ENCODE measurements around the gene ARHGAP1. TPM values are rescaled to one million over a fixed set of nuclear protein-coding genes. Genes with fewer than 3 reads are reported as not detected.

Gene ARHGAP1
- polyA plus RNA-seq, 1 donor from 2014 or later, result 9.3 TPM

GRCh38 chr11:46731545-46731944 is 31.1 kb upstream of the ARHGAP1 start:
- no peaks in the 10 kb centered on the region for H3F3A ChIP-seq (ENCODE audit: insufficient read depth, low read length, poor library complexity, severe bottlenecking)
- H3K79me2 ChIP-seq (replicated peaks; ENCODE audit: insufficient read depth, low read length), result no peaks in the 10 kb centered on the region
- no peak overlapping the region for H3K27ac ChIP-seq (ENCODE audit: low read length)
- H3K9me3 ChIP-seq (ENCODE audit: low read length), result no peaks in the 10 kb centered on the region
- no peaks in the 10 kb centered on the region for H4K20me1 ChIP-seq (ENCODE audit: insufficient read depth)
- H3K4me3 ChIP-seq (ENCODE audit: low read length), result no peak overlapping the region
- no peaks in the 10 kb centered on the region for H3K9me2 ChIP-seq (ENCODE audit: insufficient read depth, low read length)
- no peak for TF ChIP-seq TAF1 (IDR thresholded peaks at IDR 0.05; ENCODE audit: low read depth)
- no peak for TF ChIP-seq CTCF (IDR thresholded peaks at IDR 0.05; ENCODE audit: poor library complexity, severe bottlenecking)
- TF ChIP-seq MXI1 (conservative IDR thresholded peaks at IDR 0.05; ENCODE audit: poor library complexity, severe bottlenecking), result no peak
- no peak for TF ChIP-seq SMC3 (conservative IDR thresholded peaks at IDR 0.05; ENCODE audit: poor library complexity)
- no peak for TF ChIP-seq RAD21 (conservative IDR thresholded peaks at IDR 0.05)
- TF ChIP-seq POLR2AphosphoS5 (IDR thresholded peaks at IDR 0.05), result no peak
- no peak for TF ChIP-seq REST (IDR thresholded peaks at IDR 0.05; ENCODE audit: borderline replicate concordance)
- no peak for TF ChIP-seq EP300 (conservative IDR thresholded peaks at IDR 0.05; ENCODE audit: poor library complexity, severe bottlenecking)
- no peak for TF ChIP-seq EZH2 (IDR thresholded peaks at IDR 0.05; ENCODE audit: borderline replicate concordance, insufficient read depth, low read length, poor library complexity, severe bottlenecking)
- no peak overlapping the region for H3K9ac ChIP-seq (ENCODE audit: low read length)
- H2AFZ ChIP-seq (ENCODE audit: low read depth, low read length), result no peak overlapping the region
- H3K36me3 ChIP-seq (ENCODE audit: insufficient read depth, low read length), result no peaks in the 10 kb centered on the region
- no peak overlapping the region for H3K4me2 ChIP-seq (ENCODE audit: low read length)
- no peaks in the 10 kb centered on the region for H3K27me3 ChIP-seq (ENCODE audit: insufficient read depth, low read depth, low read length)

GRCh38 chr11:46729110-46730027 is 28.9 kb upstream of the ARHGAP1 start:
- Histone ChIP-seq H3K9me3 (ENCODE audit: low read length) (no peaks in the 10 kb centered on the region), H3K4me3 (ENCODE audit: low read length) (no peak overlapping the region), H3K36me3 (ENCODE audit: insufficient read depth, low read length) (no peaks in the 10 kb centered on the region), H2AFZ (ENCODE audit: low read depth, low read length) (no peak overlapping the region), H3K27ac (ENCODE audit: low read length) (no peak overlapping the region), H3K4me2 (ENCODE audit: low read length) (no peak overlapping the region), H3K9me2 (ENCODE audit: insufficient read depth, low read length) (no peaks in the 10 kb centered on the region), H3K9ac (ENCODE audit: low read length) (no peak overlapping the region), H3K27me3 (ENCODE audit: insufficient read depth, low read depth, low read length) (no peaks in the 10 kb centered on the region), H3K79me2 (replicated peaks; ENCODE audit: insufficient read depth, low read length) (no peaks in the 10 kb centered on the region), H4K20me1 (ENCODE audit: insufficient read depth) (no peaks in the 10 kb centered on the region), H3F3A (ENCODE audit: insufficient read depth, low read length, poor library complexity, severe bottlenecking) (no peaks in the 10 kb centered on the region)
- no peak for TF ChIP-seq MXI1 (conservative IDR thresholded peaks at IDR 0.05; ENCODE audit: poor library complexity, severe bottlenecking)
- TF ChIP-seq EZH2 (IDR thresholded peaks at IDR 0.05; ENCODE audit: borderline replicate concordance, insufficient read depth, low read length, poor library complexity, severe bottlenecking), result no peak
- TF ChIP-seq REST (IDR thresholded peaks at IDR 0.05; ENCODE audit: borderline replicate concordance), result no peak
- TF ChIP-seq SMC3 (conservative IDR thresholded peaks at IDR 0.05; ENCODE audit: poor library complexity), result no peak
- no peak for TF ChIP-seq RAD21 (conservative IDR thresholded peaks at IDR 0.05)
- no peak for TF ChIP-seq TAF1 (IDR thresholded peaks at IDR 0.05; ENCODE audit: low read depth)
- no peak for TF ChIP-seq CTCF (IDR thresholded peaks at IDR 0.05; ENCODE audit: poor library complexity, severe bottlenecking)
- no peak for TF ChIP-seq EP300 (conservative IDR thresholded peaks at IDR 0.05; ENCODE audit: poor library complexity, severe bottlenecking)
- TF ChIP-seq POLR2AphosphoS5 (IDR thresholded peaks at IDR 0.05), result no peak

All from neural cell (in vitro differentiated cells).